NCI-H2196 treated with DMSO at 0.1 percent for 48 hours (cell line): ENCODE measurements around the gene ILF2.

Experiments used
- DNase-seq: peaks from one replicate; lab custom pipeline; 2025; ENCODE audit not compliant: unreplicated experiment; lab: John Stamatoyannopoulos, UW

The ILF2 gene

DNA sequence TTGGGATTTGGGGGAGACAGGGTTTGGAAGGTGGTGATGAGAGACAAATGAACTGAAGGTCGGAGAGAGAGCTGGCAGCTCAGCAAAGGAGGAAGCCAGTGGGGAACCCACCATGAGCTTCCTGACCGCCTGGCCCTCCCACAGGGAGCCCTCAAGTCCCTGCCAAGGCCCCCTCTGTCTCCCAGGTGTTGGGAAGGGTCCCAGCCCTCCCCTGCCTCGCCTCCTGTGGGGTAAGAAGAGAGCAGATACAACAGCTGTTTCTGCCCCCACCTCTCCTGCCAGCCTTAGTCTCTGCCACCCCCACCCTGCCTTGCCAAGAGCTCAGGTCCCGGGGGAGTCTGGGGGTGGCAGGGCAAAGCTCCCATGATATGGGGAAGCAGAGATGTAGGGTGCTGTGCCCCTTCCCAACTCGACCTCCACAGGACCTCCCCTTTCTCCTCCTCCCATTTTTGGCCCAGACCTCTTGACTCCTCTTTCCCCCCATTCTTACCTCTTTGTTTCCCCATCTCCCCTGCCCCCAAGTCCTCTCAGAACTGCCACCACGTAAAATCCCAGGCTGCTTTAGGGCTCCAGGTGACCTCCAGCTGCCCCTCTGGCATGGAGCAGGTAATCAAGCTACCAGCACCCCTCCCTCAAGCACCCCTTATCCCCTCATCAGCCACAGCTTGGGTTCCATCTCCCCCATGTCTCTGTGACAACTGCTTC, 42.0 kb downstream of the ILF2 start:
- DNase-seq = no peak

DNA sequence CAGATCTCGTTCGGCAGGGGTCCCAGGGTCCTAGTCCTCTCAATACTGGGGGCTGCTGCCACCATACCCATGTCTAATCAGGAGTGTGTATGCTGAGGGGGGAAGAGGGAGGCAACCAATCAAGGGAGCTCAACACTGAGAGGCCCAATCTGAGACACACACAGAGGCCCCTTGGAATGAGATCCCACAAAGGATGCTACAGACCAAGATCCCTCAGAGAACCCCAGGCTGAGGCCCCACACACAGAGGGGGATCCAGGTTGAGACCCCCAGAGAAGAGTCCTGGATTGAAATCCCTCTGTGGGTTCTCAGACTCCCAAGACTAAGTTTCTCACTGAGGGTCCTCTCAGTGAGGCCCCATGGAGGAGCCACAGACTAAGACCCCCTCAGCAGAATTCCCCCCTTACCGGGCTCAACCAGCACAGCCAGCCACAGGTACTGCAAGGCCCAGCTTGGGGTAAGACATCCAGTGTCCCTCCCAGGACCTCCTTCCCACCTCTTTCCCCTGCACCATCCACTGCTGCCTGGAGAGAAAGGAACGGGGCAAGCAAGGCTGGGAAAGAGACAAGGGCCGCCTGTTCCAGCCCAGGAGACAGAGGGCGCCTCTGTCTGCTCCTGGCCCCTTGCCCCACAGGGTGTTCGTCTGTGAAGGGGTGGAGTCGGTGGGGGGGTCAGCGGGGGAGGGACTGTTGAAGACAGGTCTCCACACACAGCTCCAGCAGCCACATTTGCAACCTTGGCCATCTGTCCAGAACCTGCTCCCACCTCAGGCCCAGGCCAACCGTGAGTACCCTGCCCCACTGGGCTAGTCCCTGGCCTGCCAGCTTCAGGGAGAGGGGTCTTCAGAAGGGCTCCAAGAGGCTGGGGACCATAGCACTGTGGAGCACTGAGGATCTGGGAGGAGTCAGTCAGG, 42.8 kb downstream of the ILF2 start, which contains the start of gene S100A1:
Gene S100A1, plus strand, starts transcription at position 720 of the 912 bp plus-strand sequence. CDS start 2,088 bp downstream, outside the sequence.
- no peak for DNase-seq

DNA sequence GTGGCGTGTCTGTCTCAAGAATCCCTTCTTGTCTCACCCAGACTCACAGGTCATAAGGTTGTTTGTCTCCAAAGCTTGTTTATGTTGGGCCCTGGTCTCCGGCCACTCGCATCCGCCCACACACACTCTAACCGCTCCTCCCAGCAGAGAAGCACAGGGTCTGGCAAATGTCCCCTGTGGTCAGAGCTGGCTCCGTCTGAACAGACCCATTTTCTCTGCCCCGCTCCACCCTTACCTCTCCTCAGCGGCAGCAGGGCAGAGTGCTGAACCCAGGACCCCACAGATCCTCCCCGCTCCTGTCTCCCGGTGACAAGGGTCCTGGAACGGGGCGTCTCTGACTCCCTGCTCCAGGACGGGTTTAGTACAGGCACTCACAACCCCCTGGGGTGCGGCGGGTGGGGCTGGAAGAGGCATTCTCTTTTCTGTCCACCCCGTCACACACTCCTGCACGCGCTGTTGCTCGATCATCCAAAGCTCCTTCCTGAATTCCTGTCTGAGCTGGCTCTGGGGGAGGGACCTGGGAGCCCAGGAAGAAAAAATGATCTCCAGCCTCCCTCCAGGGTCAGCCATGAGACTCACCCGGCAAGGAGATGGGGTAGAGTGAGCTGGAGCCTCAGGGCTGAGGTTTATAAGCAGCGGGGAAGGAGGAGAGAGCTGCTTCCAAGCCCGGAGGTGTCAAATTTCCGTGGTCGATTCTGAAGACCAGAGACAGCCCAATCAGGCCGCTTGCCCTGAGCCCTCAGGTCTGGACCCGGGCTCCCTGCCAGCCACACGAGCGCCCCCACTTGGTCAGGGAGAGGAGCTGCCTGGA, 43.7 kb downstream of the ILF2 start, which contains the start of gene S100A13:
Gene S100A13, minus strand, starts transcription at position 602 of the 811 bp plus-strand sequence. CDS start 1,033 bp downstream, outside the sequence.
- peak; percentile 75 for DNase-seq

DNA sequence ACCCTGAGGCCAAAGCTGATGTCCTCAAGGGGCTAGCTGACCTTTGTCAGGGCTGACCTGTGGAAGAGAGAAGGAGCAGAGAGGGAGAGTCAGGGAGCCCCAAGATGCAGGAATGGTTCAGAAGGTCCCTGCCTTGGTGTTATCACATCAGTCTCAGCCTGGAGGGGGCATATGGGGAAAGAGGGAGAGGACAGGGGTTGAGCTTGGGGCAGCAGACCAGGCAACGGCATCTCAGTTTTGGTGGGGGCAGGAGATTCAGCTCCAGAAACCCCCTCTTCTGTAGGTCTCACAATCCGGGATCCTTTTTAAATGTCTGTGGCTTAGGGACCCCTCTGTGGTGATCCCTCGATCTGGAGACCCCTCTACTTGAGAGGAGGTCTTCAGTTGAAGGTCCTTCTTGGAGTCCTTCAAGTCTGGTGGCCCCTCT, 44.3 kb downstream of the ILF2 start:
- DNase-seq = no peak

DNA sequence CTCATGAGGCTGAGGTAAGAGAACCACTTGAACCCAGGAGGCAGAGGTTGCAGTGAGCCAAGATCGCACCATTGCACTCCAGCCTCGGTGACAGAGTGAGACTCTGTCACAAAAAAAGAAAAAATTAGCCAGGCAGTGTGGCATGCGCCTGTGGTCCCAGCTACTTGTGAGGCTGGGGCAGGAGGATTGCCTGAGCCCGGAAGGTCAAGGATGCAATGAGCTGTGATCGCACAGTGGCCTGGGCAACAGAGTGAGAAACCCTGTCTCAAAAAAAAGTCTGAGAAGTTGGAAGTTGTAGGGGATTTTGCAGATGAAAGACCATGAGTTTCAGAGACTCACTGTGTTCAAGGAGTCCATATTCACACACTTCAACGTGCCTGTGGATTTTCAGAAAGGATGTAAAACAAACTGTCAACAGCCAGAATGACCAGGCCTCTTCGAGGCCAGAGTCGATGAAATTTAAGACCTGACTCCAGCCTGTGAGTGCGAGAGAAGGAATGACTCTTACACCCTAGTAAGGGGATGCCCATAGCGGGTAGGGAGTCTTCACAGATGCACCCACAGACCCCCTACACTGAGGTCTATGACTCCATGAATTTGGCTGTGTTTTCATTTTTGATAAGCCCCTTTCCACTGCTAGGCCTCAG, 45.7 kb downstream of the ILF2 start:
- no peak for DNase-seq

DNA sequence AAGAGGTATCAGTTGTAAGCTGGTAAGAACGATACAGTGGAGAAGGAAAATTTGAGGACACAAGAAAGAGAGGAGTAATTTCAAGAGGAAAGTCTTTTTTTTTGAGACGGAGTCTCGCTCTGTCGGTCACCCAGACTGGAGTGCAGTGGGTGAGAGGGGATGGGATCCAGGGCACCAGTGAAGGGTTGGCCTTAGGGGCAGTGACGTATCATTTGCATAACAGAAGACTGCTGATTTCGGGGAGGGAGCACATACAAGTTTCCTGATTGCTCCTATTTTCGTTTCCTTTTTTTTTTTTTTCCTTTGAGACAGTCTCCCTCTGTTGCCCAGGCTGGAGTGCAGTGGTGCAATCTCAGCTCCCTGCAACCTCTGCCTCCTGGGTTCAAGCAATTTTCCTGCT, 47.7 kb downstream of the ILF2 start:
- no peak for DNase-seq

DNA sequence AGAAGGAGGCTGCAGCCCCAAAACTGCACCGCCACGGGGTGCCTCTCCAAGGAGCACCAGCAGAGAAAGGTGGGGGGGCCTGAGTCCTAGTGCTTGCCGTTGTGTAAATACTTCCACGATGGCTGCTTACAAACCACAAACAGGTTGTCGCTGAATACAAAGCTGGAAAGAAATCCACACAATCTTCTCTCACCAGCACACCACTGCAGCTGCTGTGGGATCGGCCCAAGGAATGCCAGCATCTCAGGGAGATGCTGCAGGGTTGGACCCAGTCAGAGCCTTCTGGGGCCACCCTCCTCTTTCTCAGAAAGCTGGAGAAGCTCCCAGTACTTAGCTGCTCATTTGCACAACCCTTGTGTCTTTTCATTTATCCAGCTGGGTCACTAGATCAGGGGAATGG, 51.6 kb downstream of the ILF2 start:
- no peak for DNase-seq

DNA sequence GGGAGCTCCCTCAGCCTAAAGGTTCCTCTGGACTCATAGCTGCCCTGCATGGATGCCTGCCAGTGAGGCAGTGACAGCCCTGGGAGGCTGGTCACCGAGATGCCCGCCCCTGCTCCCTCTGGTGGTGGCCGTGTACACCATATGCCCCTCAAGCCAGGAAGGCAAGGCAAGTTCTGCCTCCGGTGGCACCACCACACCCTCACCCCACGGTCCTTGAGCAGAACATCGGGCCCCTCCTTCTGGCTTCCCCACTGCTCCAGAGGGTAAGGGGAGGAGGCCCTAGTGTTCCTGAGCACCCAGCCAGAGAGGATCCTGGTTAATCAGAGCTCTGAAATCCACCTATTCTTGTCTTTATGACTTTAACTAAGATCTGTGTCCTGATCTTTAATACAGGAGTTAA, 53.1 kb downstream of the ILF2 start:
- no peak for DNase-seq

DNA sequence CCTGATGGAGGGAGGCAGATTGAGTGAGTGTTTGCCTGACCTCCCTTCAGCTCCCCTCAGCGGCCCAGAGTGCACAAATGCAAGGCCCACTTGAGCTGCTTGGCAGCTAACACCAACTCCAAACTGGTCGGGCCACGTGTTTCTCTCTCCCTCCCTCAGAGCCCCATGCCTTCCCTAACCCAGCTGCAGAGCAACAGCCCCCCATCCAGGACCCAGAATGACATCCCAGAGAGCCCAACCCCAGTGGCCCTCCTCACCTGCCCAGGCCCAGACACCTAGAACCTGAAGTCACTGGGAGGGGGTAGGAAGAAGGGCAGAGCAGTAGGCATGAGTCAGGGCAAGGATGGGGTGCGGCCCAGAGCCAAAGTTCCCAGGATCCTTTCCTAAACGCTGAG, 53.9 kb downstream of the ILF2 start:
- DNase-seq = no peak

DNA sequence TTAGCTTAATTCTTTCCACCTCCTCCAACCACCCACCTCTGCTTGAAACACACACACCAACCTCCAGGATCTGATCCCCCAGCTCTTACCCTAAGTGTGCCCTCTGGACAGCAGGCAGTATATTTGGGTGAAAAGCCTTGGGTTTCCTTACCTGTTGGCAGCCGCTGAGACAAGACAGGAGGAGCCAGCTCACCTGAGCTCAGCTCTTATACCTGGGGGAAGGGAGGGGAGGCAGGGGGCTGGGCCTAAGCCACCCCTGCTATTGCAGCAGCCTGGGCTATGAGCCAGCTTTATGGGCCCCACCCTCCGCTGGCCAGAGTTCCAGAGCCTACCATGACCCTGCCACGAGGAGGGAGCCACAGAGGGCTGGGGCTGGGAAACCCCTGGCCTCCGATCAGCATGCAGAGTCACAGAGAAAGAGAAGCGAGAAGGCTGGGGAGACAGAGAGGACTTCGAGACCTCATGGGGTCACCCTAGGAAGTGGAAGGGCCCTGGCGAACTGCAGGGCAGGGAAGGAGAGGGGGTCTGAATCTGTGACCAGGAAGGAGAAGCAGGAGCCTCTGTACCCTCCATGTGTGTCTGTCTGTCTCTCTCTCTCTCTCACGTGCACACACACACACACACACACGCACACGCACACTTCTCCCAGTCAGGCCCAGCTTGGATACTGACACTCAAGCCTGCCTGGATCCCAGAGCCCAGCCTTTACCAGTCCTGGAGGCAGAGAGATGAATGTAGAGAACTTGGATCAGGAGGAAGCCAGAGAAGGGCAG, 54.5 kb downstream of the ILF2 start, which contains the start of gene S100A14:
Gene S100A14, minus strand, starts transcription at position 182 of the 773 bp plus-strand sequence. CDS start 467 bp downstream, outside the sequence.
- peak; percentile 35 for DNase-seq

DNA sequence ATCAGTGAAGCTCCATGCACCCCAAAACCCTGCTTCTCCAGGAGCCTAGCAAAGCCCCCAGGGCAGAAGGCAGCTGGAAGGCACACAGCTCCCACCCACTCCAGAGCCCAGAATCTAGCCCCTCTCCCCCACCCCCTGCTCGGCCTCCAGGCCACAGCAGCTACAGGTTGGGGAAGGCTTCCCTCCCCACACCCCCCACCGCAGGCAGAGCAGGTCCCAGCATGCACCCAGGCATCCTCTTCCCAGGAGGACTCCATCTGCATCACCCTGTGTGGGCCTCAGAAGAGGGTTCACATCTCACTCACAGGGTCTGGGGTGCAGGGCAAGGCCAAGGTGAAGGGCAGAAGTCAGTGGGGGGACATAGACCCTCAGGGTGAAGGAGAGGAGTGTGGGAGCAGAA, 55.4 kb downstream of the ILF2 start:
- DNase-seq = no peak

DNA sequence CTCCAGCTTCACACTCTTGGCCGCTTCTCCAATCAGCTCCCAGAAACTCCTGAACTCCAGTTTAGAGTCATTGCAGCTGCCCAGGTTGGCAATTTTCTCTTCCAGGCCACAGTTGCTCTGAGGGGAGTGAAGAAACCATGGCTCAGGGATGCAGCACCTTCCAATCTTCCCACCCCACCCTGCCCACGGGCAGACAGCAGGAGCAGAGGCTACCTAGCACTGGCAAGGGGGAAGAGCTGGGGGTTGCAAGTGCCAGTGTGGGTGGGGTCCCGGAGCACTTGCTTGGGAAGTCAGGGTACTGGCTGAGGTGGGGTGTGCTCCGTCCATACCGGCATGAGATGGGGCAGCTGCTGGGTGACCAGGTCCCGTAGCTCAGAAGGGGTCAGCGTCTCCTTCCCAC, 55.9 kb downstream of the ILF2 start:
- DNase-seq = no peak

DNA sequence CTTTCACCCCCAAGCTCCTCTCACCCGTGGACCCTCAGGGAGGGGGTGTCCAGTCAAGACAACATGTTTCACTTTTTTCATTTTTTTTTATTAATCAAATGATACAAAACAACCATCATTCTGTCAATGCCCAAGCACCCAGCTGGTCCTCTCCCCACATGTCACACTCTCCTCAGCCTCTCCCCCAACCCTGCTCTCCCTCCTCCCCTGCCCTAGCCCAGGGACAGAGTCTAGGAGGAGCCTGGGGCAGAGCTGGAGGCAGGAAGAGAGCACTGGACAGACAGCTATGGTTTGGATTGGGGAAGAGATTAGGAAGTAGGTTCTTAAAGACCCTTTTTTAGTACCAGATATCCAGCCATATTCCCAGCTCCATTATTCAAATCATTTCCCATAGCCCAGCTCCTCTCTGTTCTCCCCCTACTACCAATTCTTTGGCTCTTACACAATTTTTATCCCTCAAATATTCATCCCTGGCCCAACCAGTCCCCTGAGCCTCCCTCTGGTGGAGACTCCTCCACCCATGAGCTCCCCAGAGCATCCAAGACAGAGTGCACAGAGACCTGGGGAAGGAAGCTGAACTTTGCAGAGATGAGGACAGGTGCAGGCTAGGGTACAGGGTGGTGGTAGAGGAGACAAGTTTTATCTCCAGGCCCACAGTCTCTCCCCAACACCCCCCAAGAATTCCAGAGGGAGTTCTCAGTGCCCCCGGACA, 56.4 kb downstream of the ILF2 start:
- DNase-seq = no peak

DNA sequence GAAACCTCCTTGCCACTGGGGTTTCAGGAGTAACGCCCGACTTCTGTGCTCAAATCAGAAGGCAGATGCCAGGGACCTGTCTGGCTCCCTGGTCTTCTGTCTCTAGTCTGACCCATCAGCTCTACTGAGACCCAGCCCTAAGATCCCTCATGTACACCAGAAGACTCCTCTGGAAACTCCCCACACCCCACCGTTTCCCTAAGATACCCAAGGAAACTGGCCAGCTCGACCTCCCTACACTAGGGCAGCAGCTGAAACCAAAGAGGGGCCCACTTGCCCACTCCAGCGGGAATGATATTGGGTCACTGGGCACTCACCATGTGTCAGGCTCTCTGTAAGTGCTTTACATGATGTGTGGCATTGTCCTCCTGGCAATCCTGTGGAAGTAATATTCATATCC, 57.4 kb downstream of the ILF2 start:
- no peak for DNase-seq

DNA sequence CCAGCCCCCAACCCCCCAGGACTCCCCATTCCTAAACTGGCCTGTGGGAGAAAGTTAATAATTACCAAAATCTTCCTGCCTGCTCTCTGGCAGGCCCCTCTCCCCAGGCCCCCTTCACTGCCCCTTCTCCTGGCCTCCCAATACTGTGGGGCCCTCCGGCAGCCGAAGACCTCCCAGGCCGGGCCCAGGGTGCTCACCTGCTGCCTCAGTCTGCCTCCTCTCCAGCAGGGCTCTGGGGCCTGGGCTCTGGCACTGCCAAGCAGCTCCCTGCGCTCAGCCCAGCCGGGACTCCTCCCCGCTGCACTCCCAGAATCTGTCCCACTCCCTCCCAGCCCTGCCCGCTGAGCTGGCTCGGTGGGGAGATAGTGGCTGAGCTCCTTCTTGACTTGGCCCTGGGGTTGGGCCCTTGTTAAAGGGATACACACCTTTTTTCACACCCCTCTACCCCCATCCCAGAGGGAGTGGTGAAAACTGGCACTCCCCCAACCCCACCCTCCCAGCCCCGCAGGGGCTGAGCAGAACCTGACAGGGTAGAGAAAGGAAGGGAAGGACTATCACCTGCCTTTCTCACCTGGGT, 58.0 kb downstream of the ILF2 start, which contains the start of gene S100A16:
Gene S100A16, minus strand, starts transcription at position 383 of the 577 bp plus-strand sequence. CDS start 4,986 bp downstream, outside the sequence.
- no peak for DNase-seq

DNA sequence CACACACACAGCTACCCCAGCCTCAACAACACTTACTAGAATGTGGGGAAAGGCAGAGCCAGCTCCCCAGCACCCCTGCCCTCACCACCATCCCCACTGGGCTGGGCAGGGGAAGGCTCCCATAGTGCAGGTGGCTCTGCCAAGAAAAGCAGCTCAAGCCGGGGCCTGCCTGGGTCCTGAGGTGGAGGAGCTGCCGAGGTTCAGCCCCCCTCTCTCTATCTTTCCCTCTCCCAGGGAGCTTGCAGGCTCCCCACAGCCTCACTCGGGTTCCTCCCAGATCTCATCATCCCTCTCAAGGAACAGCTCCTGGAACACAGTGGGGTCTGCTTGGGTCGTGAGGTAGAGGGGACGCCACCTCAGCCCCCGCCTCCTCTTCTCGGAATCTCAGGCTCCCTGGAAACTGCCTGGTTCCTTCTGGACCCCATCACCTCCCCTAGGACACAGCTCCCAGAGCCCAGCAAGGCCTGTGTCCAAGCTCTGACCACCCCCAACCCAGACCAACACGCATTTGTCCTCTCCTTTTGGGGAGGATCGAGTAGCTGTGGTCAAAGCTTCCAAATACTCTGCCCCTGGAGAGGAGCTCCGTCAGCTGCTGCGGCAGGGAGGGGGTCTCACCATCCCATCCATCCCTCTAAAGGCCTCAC, 58.6 kb downstream of the ILF2 start:
- no peak for DNase-seq
